ENCODE results near the gene SLC45A3. TPM values are rescaled to one million over a fixed set of nuclear protein-coding genes. Genes with fewer than 3 reads are reported as not detected.

Gene SLC45A3
- total and polyA plus RNA-seq, 2 of the 8 experiments (the other 6 are each of a cell fraction or from before 2014, with no cell fraction given) = 13.0 to 14.3 TPM

GRCh38 chr1:205652984-205653383 lies 27.3 kb downstream of the SLC45A3 start:
- Histone ChIP-seq H3K79me1 (ENCODE audit: low read depth, low read length) (no peaks in the 10 kb centered on the region), H3K23ac (ENCODE audit: insufficient read length) (no peak overlapping the region), H3K4me2 (ENCODE audit: insufficient read depth in 1 of 2, low read depth in 2 of 2, low read length in 2 of 2) (no peak overlapping the region), H2BK5ac (ENCODE audit: low read depth, low read length) (no peak overlapping the region), H3K9me3 (ENCODE audit: insufficient read depth in 2 of 2, low read depth in 1 of 2, low read length in 1 of 2) (no peaks in the 10 kb centered on the region), H3K18ac (ENCODE audit: extremely low read depth, low read length) (no peak overlapping the region), H2AFZ (ENCODE audit: low read length) (no peak overlapping the region), H4K5ac (ENCODE audit: insufficient read length, low read depth, low read length) (no peak overlapping the region), H3K56ac (replicated peaks; ENCODE audit: insufficient read length, low read depth, low read length) (no peak overlapping the region), H2BK20ac (ENCODE audit: low read length) (no peak overlapping the region), H3K9ac (replicated peaks in 1 of 4; ENCODE audit: extremely low read depth in 1 of 4, low read depth in 3 of 4, low read length in 3 of 4) (no peak overlapping the region), H2BK120ac (replicated peaks; ENCODE audit: low read depth, low read length) (no peak overlapping the region), H3K14ac (ENCODE audit: insufficient read length) (no peak overlapping the region), H3K4ac (replicated peaks; ENCODE audit: insufficient read length, low read depth, low read length) (no peak overlapping the region), H4K8ac (ENCODE audit: extremely low read depth, insufficient read depth, low read length) (no peak overlapping the region), H2BK15ac (ENCODE audit: low read length) (no peak overlapping the region), H2AK5ac (ENCODE audit: low read depth, low read length) (no peak overlapping the region), H3K27ac (ENCODE audit: low read depth, low read length) (no peak overlapping the region), H4K91ac (replicated peaks; ENCODE audit: insufficient read length, low read length) (no peak overlapping the region), H3K79me2 (ENCODE audit: control insufficient read depth in 1 of 2, insufficient read depth in 2 of 2, low read length in 2 of 2) (no peaks in the 10 kb centered on the region), H2BK12ac (ENCODE audit: low read depth, low read length) (no peak overlapping the region), H3K36me3 (ENCODE audit: control insufficient read depth in 2 of 4, insufficient read depth in 4 of 4, low read length in 3 of 4) (peaks cover 0 to 3% (median 0%) of the 10 kb centered on the region in 4 experiments; a peak in 3 of 8 replicates), H4K20me1 (replicated peaks in 1 of 2; ENCODE audit: control insufficient read depth in 1 of 2, insufficient read depth in 2 of 2, low read length in 2 of 2) (no peaks in the 10 kb centered on the region), H3K23me2 (ENCODE audit: low read depth, low read length) (no peaks in the 10 kb centered on the region), H3K4me1 (replicated peaks in 1 of 4; ENCODE audit: control insufficient read depth in 3 of 4, insufficient read depth in 4 of 4, low read length in 3 of 4) (peaks cover 2 to 8% (median 4%) of the 10 kb centered on the region in 4 experiments; a peak in 4 of 7 replicates), H3K27me3 (replicated peaks in 1 of 4; ENCODE audit: control insufficient read depth in 3 of 4, extremely low read depth in 1 of 4, insufficient read depth in 3 of 4, low read length in 3 of 4) (no peaks in the 10 kb centered on the region; a peak in 1 of 7 replicates), H3K4me3 (ENCODE audit: extremely low read depth in 1 of 4, insufficient read depth in 2 of 4, low read depth in 3 of 4, low read length in 4 of 4) (no peak overlapping the region)
- FAIRE-seq = no peak
- ChIA-PET POLR2A (ENCODE audit: partially characterized antibody) (interaction anchor here (0.8 to 2.0 kb wide), 3 partner anchors 27 to 96 kb away, joined by 3 to 7 read pairs (median 4); no protein-coding TSS in a partner anchor), CTCF (ENCODE audit: partially characterized antibody) (interaction anchor here (10.5 to 10.8 kb wide), 3 partner anchors 16 to 58 kb away, joined by 168 to 322 read pairs (median 282); partner anchors contain the start of gene ELK4)
- DNase-seq (ENCODE audit: low read depth in 1 of 2, low spot score in 2 of 2) = no peak
- 88% methylated on average over 11 of the region's 11 CpGs; no CpG with 5 or more reads in 1 of the 2 experiments for WGBS, 2 experiments (ENCODE audit: extremely low coverage in 1 of 2, insufficient coverage in 1 of 2, insufficient read length in 1 of 2, insufficient replicate concordance in 2 of 2, low coverage in 1 of 2, low lambda C conversion rate in 2 of 2, missing lambda C conversion rate in 1 of 2)
- no peak for TF ChIP-seq SRF (IDR thresholded peaks at IDR 0.05; ENCODE audit: low read depth, low read length)
- no peak for TF ChIP-seq KDM4A (IDR thresholded peaks at IDR 0.05; ENCODE audit: low read depth, low read length, severe bottlenecking)
- TF ChIP-seq SUZ12 (IDR thresholded peaks at IDR 0.05; ENCODE audit: low read length) = no peak
- no peak for TF ChIP-seq CHD1 (IDR thresholded peaks at IDR 0.05; ENCODE audit: low read depth, low read length)
- TF ChIP-seq JUN (IDR thresholded peaks at IDR 0.05; ENCODE audit: low read depth, low read length) = no peak
- TF ChIP-seq PHF8 (conservative IDR thresholded peaks at IDR 0.05; ENCODE audit: low read depth, low read length) = no peak
- no peak for TF ChIP-seq RBBP5 (IDR thresholded peaks at IDR 0.05; ENCODE audit: borderline replicate concordance, low read depth, low read length)
- no peak for TF ChIP-seq HDAC6 (IDR thresholded peaks at IDR 0.05; ENCODE audit: low read depth, low read length)
- no peak for TF ChIP-seq JUND (IDR thresholded peaks at IDR 0.05; ENCODE audit: low read length)
- TF ChIP-seq TAF1 (IDR thresholded peaks at IDR 0.05; ENCODE audit: low read depth, low read length) = no peak
- no peak for TF ChIP-seq CREB1 (IDR thresholded peaks at IDR 0.05)
- no peak for TF ChIP-seq SAP30 (IDR thresholded peaks at IDR 0.05; ENCODE audit: insufficient read depth, insufficient replicate concordance, low read length)
- TF ChIP-seq MAX (IDR thresholded peaks at IDR 0.05) = no peak

All from H1 (cell line).